ENCODE data around the gene RBMS3.
"Not testable (repeated sequence)": the region's sequence is repeated elsewhere in the genome, so short reads cannot be mapped to it uniquely, and the experiment has no call there.

Gene RBMS3

GRCh38 chr3:29280404-29281093 lies at the start of gene RBMS3:
Gene RBMS3, plus strand, starts transcription at chr3:29281071.
- DNase-seq (ENCODE audit: low read depth), result no peak

DNA sequence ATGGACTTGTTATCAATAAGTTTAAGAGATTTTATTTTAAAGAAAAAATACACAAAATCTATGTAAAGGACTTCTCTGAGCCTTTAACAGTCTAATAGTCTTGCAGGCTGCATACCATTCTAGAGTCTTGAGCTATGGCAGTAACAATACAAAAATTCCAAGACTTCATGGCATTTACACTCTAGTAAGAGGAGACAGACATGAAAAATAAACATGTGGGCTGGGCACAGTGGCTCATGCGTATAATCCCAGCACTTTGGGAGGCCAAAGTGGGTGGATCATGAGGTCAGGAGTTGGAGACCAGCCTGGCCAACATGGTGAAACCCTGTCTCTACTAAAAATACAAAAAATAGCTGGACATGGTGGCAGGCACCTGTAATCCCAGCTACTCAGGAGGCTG lies 47.7 kb upstream of the RBMS3 start:
- not testable (repeated sequence) for DNase-seq (ENCODE audit: low read depth)

- DNase-seq (ENCODE audit: low read depth), result no peak
Measured at GRCh38 chr3:29236146-29236840, 44.6 kb upstream of the RBMS3 start.

DNA sequence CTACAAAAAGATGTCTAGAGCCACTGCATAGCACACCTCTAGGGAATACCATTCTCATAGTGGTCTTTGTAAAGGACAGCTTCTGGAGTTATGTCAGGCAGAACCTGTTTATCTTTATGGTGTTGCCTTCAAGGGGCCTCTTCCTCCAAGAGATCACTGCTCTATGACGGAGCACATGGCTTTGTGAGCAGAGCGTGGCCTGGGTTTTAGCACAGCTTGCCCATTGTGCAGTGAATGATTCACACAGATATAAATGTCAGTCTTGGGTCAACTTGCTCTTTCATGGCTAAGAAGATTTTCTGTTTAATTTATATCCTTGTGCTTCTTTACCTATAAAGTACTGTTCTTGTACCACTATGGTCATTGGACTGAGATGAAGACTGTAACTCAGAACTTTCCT lies 41.5 kb upstream of the RBMS3 start:
- no peak for DNase-seq (ENCODE audit: low read depth)

DNA sequence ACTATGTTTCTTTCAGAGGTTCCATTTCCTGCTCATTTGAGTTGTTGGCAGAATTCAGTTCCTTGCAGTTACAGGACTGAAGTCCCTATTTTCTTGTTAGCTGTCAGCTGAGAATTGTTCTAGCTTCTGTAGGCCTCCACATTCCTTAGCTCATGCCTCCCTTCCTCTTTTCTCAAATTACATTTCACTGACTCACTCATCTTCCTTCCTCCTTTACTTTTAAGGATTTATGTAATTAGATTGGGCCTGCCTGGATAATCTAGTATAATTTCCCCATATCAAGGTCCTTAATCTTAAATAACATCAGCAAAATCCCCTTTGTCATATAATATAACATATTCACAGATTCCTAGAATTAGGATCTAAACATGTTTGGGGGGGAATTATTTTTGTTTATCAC lies 40.6 kb upstream of the RBMS3 start:
- no peak for DNase-seq (ENCODE audit: low read depth)

GRCh38 chr3:29240887-29241286 lies 40.0 kb upstream of the RBMS3 start:
- no peak for DNase-seq (ENCODE audit: low read depth)

DNA sequence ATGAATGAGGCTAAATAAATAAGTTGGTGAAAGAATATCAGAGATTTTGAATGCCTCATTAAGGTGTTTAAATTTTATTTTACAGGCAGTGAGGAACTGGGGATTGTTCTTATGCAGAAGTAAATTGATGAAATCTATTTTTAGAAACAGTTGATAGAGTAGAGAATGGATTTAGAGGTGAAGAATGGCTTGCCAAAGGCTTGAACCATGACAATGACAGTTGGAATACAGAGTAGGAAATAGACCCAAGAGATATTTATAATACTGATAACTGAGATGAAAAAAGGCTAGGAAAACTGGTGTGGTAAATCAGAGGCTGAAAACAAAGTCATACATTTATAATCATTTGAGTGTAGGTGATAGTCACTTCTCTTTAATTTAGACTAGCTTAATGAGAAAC lies 39.0 kb upstream of the RBMS3 start:
- DNase-seq (ENCODE audit: low read depth), result no peak

- DNase-seq (ENCODE audit: low read depth), result no peak
Measured at GRCh38 chr3:29242296-29242695, 38.6 kb upstream of the RBMS3 start.

DNA sequence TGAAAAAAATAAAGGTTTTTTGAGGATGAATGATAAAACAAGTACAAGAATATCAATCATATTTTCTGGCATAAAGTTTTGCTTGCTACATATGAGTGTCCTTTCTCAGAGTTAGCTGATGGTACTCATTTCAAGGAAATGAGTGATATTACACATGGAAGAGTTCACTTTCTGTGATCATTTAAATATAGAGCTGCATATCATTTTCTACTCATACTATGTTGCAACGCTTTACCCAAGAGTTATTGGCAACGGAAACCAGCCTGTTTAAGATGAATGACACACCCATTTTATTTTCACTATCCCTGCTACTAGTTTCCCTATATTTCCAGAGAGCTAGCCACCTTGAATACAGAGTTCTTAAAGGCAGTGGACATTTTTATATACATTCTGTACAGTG lies 35.4 kb upstream of the RBMS3 start:
- DNase-seq (ENCODE audit: low read depth), result no peak

DNA sequence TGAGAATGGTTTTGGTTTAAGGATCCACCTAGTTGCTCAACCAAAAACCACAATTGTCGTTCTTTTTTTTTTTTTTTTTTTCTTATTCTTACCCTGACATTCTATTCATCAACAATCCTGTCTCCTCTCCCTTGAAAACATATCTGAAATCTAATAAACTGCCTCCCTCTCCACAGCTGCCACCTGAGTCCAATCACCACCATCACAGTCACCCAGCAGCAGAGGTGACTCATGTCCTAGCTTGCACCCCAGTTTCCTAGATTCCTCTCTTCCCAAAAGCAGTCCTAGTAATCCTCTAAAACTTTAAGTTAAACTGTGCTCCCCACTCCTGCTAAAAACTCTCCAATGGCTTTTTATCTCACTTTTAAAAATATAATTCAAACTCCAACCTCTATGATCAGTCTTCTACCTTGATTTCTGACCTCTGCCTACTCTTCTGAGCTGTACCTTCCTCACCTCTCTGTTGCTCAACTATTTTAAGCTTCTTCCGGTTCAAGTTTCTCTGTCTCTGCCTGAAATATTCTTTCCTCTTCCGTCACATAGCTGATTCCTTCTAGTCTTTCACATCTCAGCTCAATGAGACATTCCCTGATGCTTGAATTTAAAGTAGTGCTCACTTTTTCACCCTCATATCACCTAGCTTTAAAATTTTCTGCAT lies 33.7 kb upstream of the RBMS3 start:
- no peak for DNase-seq (ENCODE audit: low read depth)

DNA sequence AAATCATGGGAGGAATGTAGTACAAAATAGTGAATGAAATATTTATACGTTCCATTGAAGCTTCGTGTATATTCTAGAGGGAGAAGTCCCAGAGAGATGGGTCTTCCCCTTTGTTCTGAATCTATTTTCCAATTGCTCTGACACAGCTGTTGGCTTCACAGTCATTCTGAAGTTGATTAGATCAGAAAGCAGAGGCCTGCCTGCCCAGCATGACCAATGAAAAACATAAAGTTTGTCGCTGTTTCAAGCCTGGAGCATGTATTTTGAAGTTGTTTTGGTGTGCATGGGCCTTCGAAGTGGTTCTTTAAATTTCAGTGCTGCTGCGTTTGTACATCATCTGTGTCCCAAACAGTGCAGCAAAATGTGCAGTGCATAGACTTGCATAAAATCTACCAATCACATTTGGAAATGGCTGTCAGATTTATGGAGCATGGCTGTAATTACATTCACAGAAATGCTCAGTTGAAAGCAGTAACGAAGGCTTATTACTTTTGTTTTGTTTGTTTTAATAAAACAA lies 31.0 kb upstream of the RBMS3 start:
- DNase-seq (ENCODE audit: low read depth), result no peak

DNA sequence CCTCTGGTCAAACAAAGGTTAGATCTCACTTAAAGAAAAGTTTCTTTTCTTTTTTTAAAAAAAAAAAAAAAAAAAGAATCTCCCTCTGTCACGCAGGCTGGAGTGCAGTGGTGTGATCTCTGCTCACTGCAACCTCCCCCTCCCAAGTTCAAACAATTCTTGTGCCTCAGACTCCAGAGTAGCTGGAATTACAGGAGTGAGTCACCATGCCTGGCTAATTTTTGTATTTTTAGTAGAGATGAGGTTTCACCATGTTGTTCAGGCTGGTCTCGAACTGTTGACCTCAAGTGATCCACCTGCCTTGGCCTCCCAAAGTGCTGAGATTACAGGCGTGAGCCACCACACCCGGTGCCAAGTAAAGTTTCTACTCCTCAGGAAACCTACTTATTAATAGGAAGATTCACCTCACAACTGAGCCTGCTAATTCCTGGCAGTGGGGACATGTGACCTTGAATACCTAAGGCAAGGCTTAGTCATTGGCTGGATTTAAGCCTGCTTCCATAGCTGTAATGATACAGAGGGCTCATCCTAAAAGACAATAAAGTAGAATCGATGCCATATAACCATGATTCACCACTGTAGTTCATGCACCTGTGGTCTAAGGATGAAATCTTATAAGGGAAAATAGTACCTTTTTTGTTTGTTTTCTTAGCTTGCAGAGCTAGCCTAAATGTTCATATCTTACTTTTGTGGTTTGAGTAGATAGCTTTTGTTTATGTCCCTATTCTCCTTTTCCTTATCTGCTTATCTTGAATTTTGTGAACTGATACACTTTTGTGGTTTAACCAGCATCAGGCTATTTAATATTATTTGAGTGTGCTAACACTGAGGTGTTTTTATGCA lies 24.8 kb upstream of the RBMS3 start:
- no peak for DNase-seq (ENCODE audit: low read depth)

DNA sequence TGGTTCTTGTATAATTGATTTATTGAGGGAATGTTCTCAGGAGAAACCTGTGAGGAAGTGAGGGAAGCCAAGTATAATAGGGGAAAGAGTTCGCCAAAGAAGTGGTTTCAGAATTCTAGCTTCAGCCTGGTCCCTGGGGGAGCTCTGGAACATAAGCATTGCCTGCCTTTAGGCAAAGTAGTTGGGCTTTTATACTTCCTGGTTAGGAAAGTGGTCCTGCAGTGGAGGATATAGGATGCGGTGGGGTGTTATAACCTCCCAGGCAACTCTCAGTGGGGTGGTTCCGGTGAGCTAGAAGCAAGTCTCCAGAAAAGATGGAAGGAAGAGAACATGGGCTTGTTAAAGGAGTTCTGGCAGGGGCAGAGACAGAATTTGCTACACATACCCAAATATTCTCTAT lies 22.7 kb upstream of the RBMS3 start:
- DNase-seq (ENCODE audit: low read depth), result no peak

DNA sequence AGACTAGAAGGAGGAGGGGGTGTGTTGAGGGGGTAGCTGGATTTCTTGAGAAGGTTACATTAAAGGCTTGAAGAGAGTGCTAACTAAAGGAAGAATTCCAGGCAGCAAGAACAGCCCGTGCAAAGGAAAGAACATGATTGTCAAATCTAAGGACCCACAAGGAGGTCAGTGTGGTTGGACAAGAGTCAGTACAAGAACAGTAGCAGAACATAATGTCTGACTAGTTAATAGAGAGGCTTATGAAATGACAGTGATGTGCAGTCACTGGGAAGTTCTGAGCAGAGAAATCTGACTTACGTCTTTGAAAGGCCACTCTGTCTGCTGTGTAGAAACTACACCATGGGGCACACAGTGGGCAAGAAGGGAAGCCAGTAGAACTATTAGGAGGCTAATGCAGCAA lies 19.8 kb upstream of the RBMS3 start:
- no peak for DNase-seq (ENCODE audit: low read depth)

GRCh38 chr3:29263476-29263875 lies 17.4 kb upstream of the RBMS3 start:
- DNase-seq (ENCODE audit: low read depth), result no peak

GRCh38 chr3:29265509-29266072 lies 15.3 kb upstream of the RBMS3 start:
- no peak for DNase-seq (ENCODE audit: low read depth)

GRCh38 chr3:29267226-29267625 lies 13.6 kb upstream of the RBMS3 start:
- DNase-seq (ENCODE audit: low read depth), result no peak

GRCh38 chr3:29268651-29269050 lies 12.2 kb upstream of the RBMS3 start:
- DNase-seq (ENCODE audit: low read depth), result no peak

GRCh38 chr3:29270752-29271151 lies 10.1 kb upstream of the RBMS3 start:
- no peak for DNase-seq (ENCODE audit: low read depth)

GRCh38 chr3:29271475-29271874 lies 9.4 kb upstream of the RBMS3 start:
- no peak for DNase-seq (ENCODE audit: low read depth)

DNA sequence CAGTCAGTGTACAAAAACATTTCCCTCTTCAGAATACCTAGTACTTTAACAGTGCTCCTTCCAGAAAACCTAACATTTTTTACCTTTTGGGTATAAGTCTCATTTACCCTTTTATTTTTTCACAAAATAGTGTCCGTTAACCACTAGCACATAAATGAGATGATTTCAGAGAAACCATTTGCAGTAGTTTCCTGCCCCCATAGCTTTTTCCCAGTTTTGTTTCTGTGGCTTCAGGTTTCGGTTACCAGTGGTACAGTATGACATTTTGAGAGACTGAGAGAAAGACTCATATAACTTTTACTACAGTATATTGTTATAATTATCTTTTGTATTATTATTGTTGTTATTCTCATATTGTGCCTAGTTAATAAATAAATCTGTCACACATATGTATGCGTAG lies 6.2 kb upstream of the RBMS3 start:
- no peak for DNase-seq (ENCODE audit: low read depth)

GRCh38 chr3:29275309-29275708 lies 5.6 kb upstream of the RBMS3 start:
- no peak for DNase-seq (ENCODE audit: low read depth)

Measured in activated T-helper 9 cell treated with anti-CD3 and anti-CD28 coated beads, Interleukin-2, amount 50 U/mL, for 16 hours (primary cell).